ENCODE measurements around the gene SLC3A2. TPM values are rescaled to one million over a fixed set of nuclear protein-coding genes. Genes with fewer than 3 reads are reported as not detected.

Gene SLC3A2
- total RNA-seq, 1 experiment from 2014 or later, result 290 TPM

DNA sequence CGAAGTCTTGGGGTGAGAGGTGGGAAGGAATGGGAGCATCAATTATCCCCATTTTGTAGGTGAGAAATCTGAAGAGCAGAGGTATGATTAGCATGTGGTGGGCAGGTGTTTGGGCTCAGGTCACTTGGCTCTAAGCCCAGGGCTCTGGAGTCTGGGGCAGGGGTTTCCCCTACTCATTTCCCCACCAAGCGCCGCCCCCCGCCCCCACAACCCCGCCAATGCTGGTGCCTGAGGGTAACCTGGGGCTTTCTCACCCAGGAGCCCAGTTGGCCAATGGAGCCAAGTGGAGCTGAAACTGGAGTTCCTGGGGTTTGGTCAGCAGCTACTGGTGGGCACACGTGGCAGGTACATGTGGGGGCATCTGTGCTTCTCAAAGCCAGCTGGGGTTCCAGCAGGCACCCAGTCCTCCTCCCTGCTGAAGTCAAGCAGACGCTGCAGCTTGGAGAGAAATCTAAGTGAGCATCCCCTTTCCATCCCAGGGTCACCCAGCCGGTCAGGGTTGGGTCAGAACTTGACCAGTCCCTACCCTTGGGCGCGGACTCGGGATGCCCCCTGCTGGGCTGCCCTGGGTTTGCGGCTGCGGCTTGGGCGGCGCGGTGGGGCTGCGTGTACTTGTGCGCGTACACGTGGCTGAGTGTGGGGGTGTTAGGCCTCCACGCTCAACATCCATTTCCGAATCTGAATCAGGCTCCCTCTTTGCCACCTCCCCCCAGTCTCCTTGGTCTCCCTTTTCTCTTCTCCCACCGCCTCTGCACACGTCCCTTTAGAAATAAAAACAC is 42.1 kb downstream of the SLC3A2 start:
- Histone ChIP-seq H2AK5ac (ENCODE audit: insufficient read length, low read length) (no peak overlapping the region), H4K5ac (ENCODE audit: insufficient read length, low read depth, low read length) (no peak overlapping the region), H3K27ac (ENCODE audit: insufficient read length, low read depth, low read length) (no peak overlapping the region), H2BK5ac (ENCODE audit: insufficient read length, low read length) (no peak overlapping the region), H3T11ph (ENCODE audit: low read length) (no peak overlapping the region), H4K91ac (ENCODE audit: insufficient read length, low read depth, low read length) (no peak overlapping the region), H3K9ac (ENCODE audit: extremely low read depth, insufficient read length, low read length) (no peak overlapping the region), H2BK12ac (ENCODE audit: insufficient read length, low read depth, low read length) (no peak overlapping the region), H3K4me2 (ENCODE audit: insufficient read depth, insufficient read length, low read length) (peak overlapping the region; percentile 49), H3K23ac (ENCODE audit: insufficient read length, low read depth, low read length) (no peak overlapping the region), H3K79me1 (ENCODE audit: insufficient read depth, low read depth, low read length, poor library complexity, severe bottlenecking) (no peaks in the 10 kb centered on the region), H3K18ac (ENCODE audit: insufficient read length, low read depth, low read length) (no peak overlapping the region), H4K20me1 (ENCODE audit: control insufficient read depth, insufficient read depth, insufficient read length) (no peaks in the 10 kb centered on the region), H3K56ac (ENCODE audit: insufficient read length, low read depth, low read length) (no peak overlapping the region), H2BK120ac (ENCODE audit: low read depth, low read length, poor library complexity, severe bottlenecking) (no peak overlapping the region), H3K23me2 (ENCODE audit: insufficient read length, low read depth, low read length, poor library complexity, severe bottlenecking) (peaks cover 16% of the 10 kb centered on the region), H3K14ac (ENCODE audit: insufficient read depth, low read length) (no peak overlapping the region; the same call in 1 of the 2 replicates), H3K4ac (ENCODE audit: low read depth, low read length) (no peak overlapping the region), H4K8ac (replicated peaks; ENCODE audit: insufficient read length, low read depth, low read length) (no peak overlapping the region), H2BK20ac (ENCODE audit: low read depth, low read length, poor library complexity, severe bottlenecking) (no peak overlapping the region), H2BK15ac (ENCODE audit: low read depth, low read length) (no peak overlapping the region), H2AFZ (ENCODE audit: low read length) (no peak overlapping the region), H3K4me1 (ENCODE audit: insufficient read depth, low read length) (no peaks in the 10 kb centered on the region), H3K79me2 (ENCODE audit: insufficient read depth, low read length) (no peaks in the 10 kb centered on the region), H3K27me3 (ENCODE audit: insufficient read depth, low read length) (peaks cover 17% of the 10 kb centered on the region; the same call in 1 of the 2 replicates), H3K9me3 (ENCODE audit: control insufficient read depth, low read depth, low read length) (no peaks in the 10 kb centered on the region)
- no peaks in the 10 kb centered on the region; a peak in 1 of 7 replicates for H3K36me3 Mint-ChIP-seq (ENCODE audit: insufficient read depth in 1 of 3, low read depth in 3 of 3)
- no peak for DNase-seq
- WGBS (ENCODE audit: extremely low coverage, insufficient read length, low lambda C conversion rate), result no CpG with 5 or more reads among the region's 24 CpGs
- H3K4me1 Mint-ChIP-seq, result peaks cover 39 to 64% of the 10 kb centered on the region in 2 experiments
- peak overlapping the region; percentile 27 to 40; a peak in 4 of 5 replicates for H3K4me3 Mint-ChIP-seq
- no peak overlapping the region for H3K27ac Mint-ChIP-seq
- peaks cover 79% of the 10 kb centered on the region for H3K27me3 Mint-ChIP-seq (ENCODE audit: low read depth)
- TF ChIP-seq, protein P1, sequence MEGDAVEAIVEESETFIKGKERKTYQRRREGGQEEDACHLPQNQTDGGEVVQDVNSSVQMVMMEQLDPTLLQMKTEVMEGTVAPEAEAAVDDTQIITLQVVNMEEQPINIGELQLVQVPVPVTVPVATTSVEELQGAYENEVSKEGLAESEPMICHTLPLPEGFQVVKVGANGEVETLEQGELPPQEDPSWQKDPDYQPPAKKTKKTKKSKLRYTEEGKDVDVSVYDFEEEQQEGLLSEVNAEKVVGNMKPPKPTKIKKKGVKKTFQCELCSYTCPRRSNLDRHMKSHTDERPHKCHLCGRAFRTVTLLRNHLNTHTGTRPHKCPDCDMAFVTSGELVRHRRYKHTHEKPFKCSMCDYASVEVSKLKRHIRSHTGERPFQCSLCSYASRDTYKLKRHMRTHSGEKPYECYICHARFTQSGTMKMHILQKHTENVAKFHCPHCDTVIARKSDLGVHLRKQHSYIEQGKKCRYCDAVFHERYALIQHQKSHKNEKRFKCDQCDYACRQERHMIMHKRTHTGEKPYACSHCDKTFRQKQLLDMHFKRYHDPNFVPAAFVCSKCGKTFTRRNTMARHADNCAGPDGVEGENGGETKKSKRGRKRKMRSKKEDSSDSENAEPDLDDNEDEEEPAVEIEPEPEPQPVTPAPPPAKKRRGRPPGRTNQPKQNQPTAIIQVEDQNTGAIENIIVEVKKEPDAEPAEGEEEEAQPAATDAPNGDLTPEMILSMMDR (conservative IDR thresholded peaks at IDR 0.05), result peak; percentile 63
- H3K9me3 Mint-ChIP-seq, result no peaks in the 10 kb centered on the region; a peak in 1 of 5 replicates

All from H9 (cell line).